Embryonic facial prominence (tissue), 1 donor: ENCODE measurements around the gene RAB33B.
"Not testable (repeated sequence)": the region's sequence is repeated elsewhere in the genome, so short reads cannot be mapped to it uniquely, and the experiment has no call there.

ENCODE experiments used
- DNase-seq: peaks from one replicate; pipeline ENCODE4 v3.0.0-alpha.2; 2016; ENCODE audit errors: extremely low spot score

The RAB33B gene

GRCh38 chr4:139464512-139464911 is 10.6 kb downstream of the RAB33B start:
- not testable (repeated sequence) for DNase-seq

GRCh38 chr4:139465922-139466321 is 12.0 kb downstream of the RAB33B start:
- no peak for DNase-seq

GRCh38 chr4:139468756-139469155 is 14.8 kb downstream of the RAB33B start:
- not testable (repeated sequence) for DNase-seq

- no peak for DNase-seq
Measured at GRCh38 chr4:139469216-139469615, 15.3 kb downstream of the RAB33B start.

GRCh38 chr4:139469869-139470268 is 15.9 kb downstream of the RAB33B start:
- no peak for DNase-seq

GRCh38 chr4:139470295-139470694 is 16.4 kb downstream of the RAB33B start:
- DNase-seq, result no peak

- DNase-seq, result no peak
Measured at GRCh38 chr4:139470997-139471665, 17.2 kb downstream of the RAB33B start.

- DNase-seq, result no peak
Measured at GRCh38 chr4:139472852-139473251, 18.9 kb downstream of the RAB33B start.

GRCh38 chr4:139476363-139476762 is 22.4 kb downstream of the RAB33B start:
- DNase-seq, result no peak

- no peak for DNase-seq
Measured at GRCh38 chr4:139481465-139481864, 27.5 kb downstream of the RAB33B start.

- DNase-seq, result no peak
Measured at GRCh38 chr4:139483000-139483399, 29.1 kb downstream of the RAB33B start.

GRCh38 chr4:139484783-139485311 is 30.9 kb downstream of the RAB33B start:
- no peak for DNase-seq

GRCh38 chr4:139488442-139488841 is 34.5 kb downstream of the RAB33B start:
- no peak for DNase-seq

- no peak for DNase-seq
Measured at GRCh38 chr4:139489638-139490037, 35.7 kb downstream of the RAB33B start.

- DNase-seq, result no peak
Measured at GRCh38 chr4:139492429-139492828, 38.5 kb downstream of the RAB33B start.

GRCh38 chr4:139493176-139493575 is 39.3 kb downstream of the RAB33B start:
- no peak for DNase-seq

GRCh38 chr4:139499186-139499585 is 45.3 kb downstream of the RAB33B start:
- no peak for DNase-seq

- no peak for DNase-seq
Measured at GRCh38 chr4:139501117-139501516, 47.2 kb downstream of the RAB33B start.

GRCh38 chr4:139501527-139501926 is 47.6 kb downstream of the RAB33B start:
- no peak for DNase-seq

GRCh38 chr4:139501927-139502899 is 48.3 kb downstream of the RAB33B start:
- no peak for DNase-seq

GRCh38 chr4:139503622-139504166 is 49.8 kb downstream of the RAB33B start:
- no peak for DNase-seq

- DNase-seq, result no peak
Measured at GRCh38 chr4:139506774-139507173, 52.9 kb downstream of the RAB33B start.
